ENCODE results near the gene PEX7.
"Not testable (repeated sequence)": the region's sequence is repeated elsewhere in the genome, so short reads cannot be mapped to it uniquely, and the experiment has no call there.

The PEX7 gene

GRCh38 chr6:136784271-136784664, 38.1 kb upstream of the PEX7 start:
- in situ Hi-C loops (cut with HindIII; ENCODE audit: low sequenced_read_pairs) = no loop called here
- no peak overlapping the region for H3K4me3 ChIP-seq (ENCODE audit: low read depth, low read length)
- no peak for DNase-seq (ENCODE audit: low read depth, low spot score)
- TF ChIP-seq CTCF (IDR thresholded peaks at IDR 0.05; ENCODE audit: low read depth, low read length) = no peak

- in situ Hi-C loops (cut with HindIII; ENCODE audit: low sequenced_read_pairs) = no loop called here
- DNase-seq (ENCODE audit: low read depth, low spot score) = no peak
- no peak for TF ChIP-seq CTCF (IDR thresholded peaks at IDR 0.05; ENCODE audit: low read depth, low read length)
- no peak overlapping the region for H3K4me3 ChIP-seq (ENCODE audit: low read depth, low read length)
Observed at GRCh38 chr6:136784910-136785746, 37.3 kb upstream of the PEX7 start.

GRCh38 chr6:136786658-136787057, 35.7 kb upstream of the PEX7 start:
- no peak for TF ChIP-seq CTCF (IDR thresholded peaks at IDR 0.05; ENCODE audit: low read depth, low read length)
- DNase-seq (ENCODE audit: low read depth, low spot score) = no peak
- in situ Hi-C loops (cut with HindIII; ENCODE audit: low sequenced_read_pairs) = no loop called here
- H3K4me3 ChIP-seq (ENCODE audit: low read depth, low read length) = no peak overlapping the region

- H3K4me3 ChIP-seq (ENCODE audit: low read depth, low read length) = no peak overlapping the region
- TF ChIP-seq CTCF (IDR thresholded peaks at IDR 0.05; ENCODE audit: low read depth, low read length) = no peak
- in situ Hi-C loops (cut with HindIII; ENCODE audit: low sequenced_read_pairs) = no loop called here
- DNase-seq (ENCODE audit: low read depth, low spot score) = no peak
Observed at GRCh38 chr6:136787726-136788068, 34.7 kb upstream of the PEX7 start.

GRCh38 chr6:136788069-136788902, 34.1 kb upstream of the PEX7 start:
- in situ Hi-C loops (cut with HindIII; ENCODE audit: low sequenced_read_pairs) = no loop called here
- no peak overlapping the region for H3K4me3 ChIP-seq (ENCODE audit: low read depth, low read length)
- TF ChIP-seq CTCF (IDR thresholded peaks at IDR 0.05; ENCODE audit: low read depth, low read length) = no peak
- DNase-seq (ENCODE audit: low read depth, low spot score) = peak; percentile 86

- H3K4me3 ChIP-seq (ENCODE audit: low read depth, low read length) = peak overlapping the region; percentile 7
- in situ Hi-C loops (cut with HindIII; ENCODE audit: low sequenced_read_pairs); DNase-seq (ENCODE audit: low read depth, low spot score): not testable (repeated sequence)
Observed at GRCh38 chr6:136789440-136789839, 33.0 kb upstream of the PEX7 start.
